Umbilical cord (tissue), 2 donors: ENCODE results near the gene SBF2. TPM values are rescaled to one million over a fixed set of nuclear protein-coding genes. Genes with fewer than 3 reads are reported as not detected.
"Not testable (repeated sequence)": the region's sequence is repeated elsewhere in the genome, so short reads cannot be mapped to it uniquely, and the experiment has no call there.

ENCODE experiments used
- DNase-seq: peaks from one replicate; pipeline ENCODE4 v3.0.0-alpha.2; 2015; ENCODE audit warnings: low spot score
- total RNA-seq: library from RNA; depleted of rRNA; stranded (reverse); fragments of >200 nt; gene quantifications from one replicate; pipeline ENCODE4 v1.2.3, GENCODE V29; 2014; ENCODE audit warnings: low replicate concordance; ENCODE audit not compliant: insufficient read depth

SBF2 gene
- total RNA-seq, 1 donor from 2014 or later: 85.7 TPM

GRCh38 chr11:9903579-9903978 is 390.4 kb downstream of the SBF2 start:
- no peak for DNase-seq

GRCh38 chr11:9901943-9902342 is 392.1 kb downstream of the SBF2 start:
- peak; percentile 35 for DNase-seq

GRCh38 chr11:9900253-9900652 is 393.8 kb downstream of the SBF2 start:
- not testable (repeated sequence) for DNase-seq

- DNase-seq: no peak
Measured at GRCh38 chr11:9899676-9900075, 394.3 kb downstream of the SBF2 start.

GRCh38 chr11:9896902-9897301 is 397.1 kb downstream of the SBF2 start:
- no peak for DNase-seq

- DNase-seq: no peak
Measured at GRCh38 chr11:9895006-9895405, 399.0 kb downstream of the SBF2 start.

- no peak for DNase-seq
Measured at GRCh38 chr11:9893474-9893873, 400.5 kb downstream of the SBF2 start.

GRCh38 chr11:9888938-9889337 is 405.1 kb downstream of the SBF2 start:
- DNase-seq: no peak

GRCh38 chr11:9887472-9887871 is 406.5 kb downstream of the SBF2 start:
- DNase-seq: no peak

GRCh38 chr11:9886595-9886994 is 407.4 kb downstream of the SBF2 start:
- no peak for DNase-seq

- no peak for DNase-seq
Measured at GRCh38 chr11:9884601-9885000, 409.4 kb downstream of the SBF2 start.

GRCh38 chr11:9880657-9881056 is 413.4 kb downstream of the SBF2 start:
- DNase-seq: peak; percentile 68

- DNase-seq: no peak
Measured at GRCh38 chr11:9878936-9879335, 415.1 kb downstream of the SBF2 start.

GRCh38 chr11:9876331-9876730 is 417.7 kb downstream of the SBF2 start:
- DNase-seq: peak; percentile 54

- DNase-seq: no peak
Measured at GRCh38 chr11:9875862-9876261, 418.2 kb downstream of the SBF2 start.

- DNase-seq: no peak
Measured at GRCh38 chr11:9875399-9875798, 418.6 kb downstream of the SBF2 start.

GRCh38 chr11:9874466-9874865 is 419.6 kb downstream of the SBF2 start:
- DNase-seq: no peak

GRCh38 chr11:9868641-9869040 is 425.4 kb downstream of the SBF2 start:
- no peak for DNase-seq

GRCh38 chr11:9862981-9863380 is 431.0 kb downstream of the SBF2 start:
- no peak for DNase-seq

GRCh38 chr11:9861860-9862725 is 431.9 kb downstream of the SBF2 start:
- peak; percentile 42 for DNase-seq

GRCh38 chr11:9859554-9860305 is 434.3 kb downstream of the SBF2 start:
- no peak for DNase-seq

GRCh38 chr11:9858822-9859221 is 435.2 kb downstream of the SBF2 start:
- peak; percentile 30 for DNase-seq

GRCh38 chr11:9858218-9858617 is 435.8 kb downstream of the SBF2 start:
- peak; percentile 47 for DNase-seq
